Measurements from ENCODE around the gene ANKRD9. TPM values are rescaled to one million over a fixed set of nuclear protein-coding genes. Genes with fewer than 3 reads are reported as not detected.

ANKRD9 gene
- total and polyA plus RNA-seq, 2 of the 13 experiments (the other 11 are each of a cell fraction or from before 2014, with no cell fraction given), result 10.0 to 15.0 TPM

DNA sequence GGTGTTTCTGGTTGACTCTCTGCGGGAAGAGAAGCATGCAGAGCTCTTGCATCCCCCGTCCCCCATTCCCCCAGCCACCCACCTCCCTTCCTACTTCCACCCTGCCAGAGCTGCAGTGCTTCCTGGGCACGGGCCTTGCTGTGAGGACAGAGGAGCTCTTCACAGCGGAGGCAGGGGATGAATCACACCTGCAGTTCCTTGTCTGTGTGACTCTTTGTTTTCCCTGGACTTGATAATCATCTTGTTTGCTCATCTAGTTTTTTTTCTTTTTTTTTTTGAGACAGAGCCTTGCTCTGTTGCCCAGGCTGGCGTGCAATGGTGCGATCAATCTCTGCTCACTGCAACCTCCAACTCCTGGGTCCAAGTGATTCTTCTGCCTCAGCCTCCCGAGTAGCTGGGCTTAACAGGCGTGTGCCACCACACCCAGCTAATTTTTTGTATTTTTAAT is 27.8 kb downstream of the ANKRD9 start (continued):
- TF ChIP-seq, protein P1, sequence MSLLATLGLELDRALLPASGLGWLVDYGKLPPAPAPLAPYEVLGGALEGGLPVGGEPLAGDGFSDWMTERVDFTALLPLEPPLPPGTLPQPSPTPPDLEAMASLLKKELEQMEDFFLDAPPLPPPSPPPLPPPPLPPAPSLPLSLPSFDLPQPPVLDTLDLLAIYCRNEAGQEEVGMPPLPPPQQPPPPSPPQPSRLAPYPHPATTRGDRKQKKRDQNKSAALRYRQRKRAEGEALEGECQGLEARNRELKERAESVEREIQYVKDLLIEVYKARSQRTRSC (CRISPR knock-in tag; IDR thresholded peaks at IDR 0.05; ENCODE audit: low read depth), result no peak
- TF ChIP-seq, protein P2, sequence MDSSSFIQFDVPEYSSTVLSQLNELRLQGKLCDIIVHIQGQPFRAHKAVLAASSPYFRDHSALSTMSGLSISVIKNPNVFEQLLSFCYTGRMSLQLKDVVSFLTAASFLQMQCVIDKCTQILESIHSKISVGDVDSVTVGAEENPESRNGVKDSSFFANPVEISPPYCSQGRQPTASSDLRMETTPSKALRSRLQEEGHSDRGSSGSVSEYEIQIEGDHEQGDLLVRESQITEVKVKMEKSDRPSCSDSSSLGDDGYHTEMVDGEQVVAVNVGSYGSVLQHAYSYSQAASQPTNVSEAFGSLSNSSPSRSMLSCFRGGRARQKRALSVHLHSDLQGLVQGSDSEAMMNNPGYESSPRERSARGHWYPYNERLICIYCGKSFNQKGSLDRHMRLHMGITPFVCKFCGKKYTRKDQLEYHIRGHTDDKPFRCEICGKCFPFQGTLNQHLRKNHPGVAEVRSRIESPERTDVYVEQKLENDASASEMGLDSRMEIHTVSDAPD (CRISPR knock-in tag; IDR thresholded peaks at IDR 0.05), result no peak
- TF ChIP-seq ZBTB42 (CRISPR knock-in tag; IDR thresholded peaks at IDR 0.05), result no peak
- TF ChIP-seq, protein P3, sequence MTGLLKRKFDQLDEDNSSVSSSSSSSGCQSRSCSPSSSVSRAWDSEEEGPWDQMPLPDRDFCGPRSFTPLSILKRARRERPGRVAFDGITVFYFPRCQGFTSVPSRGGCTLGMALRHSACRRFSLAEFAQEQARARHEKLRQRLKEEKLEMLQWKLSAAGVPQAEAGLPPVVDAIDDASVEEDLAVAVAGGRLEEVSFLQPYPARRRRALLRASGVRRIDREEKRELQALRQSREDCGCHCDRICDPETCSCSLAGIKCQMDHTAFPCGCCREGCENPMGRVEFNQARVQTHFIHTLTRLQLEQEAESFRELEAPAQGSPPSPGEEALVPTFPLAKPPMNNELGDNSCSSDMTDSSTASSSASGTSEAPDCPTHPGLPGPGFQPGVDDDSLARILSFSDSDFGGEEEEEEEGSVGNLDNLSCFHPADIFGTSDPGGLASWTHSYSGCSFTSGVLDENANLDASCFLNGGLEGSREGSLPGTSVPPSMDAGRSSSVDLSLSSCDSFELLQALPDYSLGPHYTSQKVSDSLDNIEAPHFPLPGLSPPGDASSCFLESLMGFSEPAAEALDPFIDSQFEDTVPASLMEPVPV (CRISPR knock-in tag; IDR thresholded peaks at IDR 0.05), result no peak
- TF ChIP-seq KAT7 (CRISPR knock-in tag; IDR thresholded peaks at IDR 0.05; ENCODE audit: borderline replicate concordance), result no peak
- no peak for TF ChIP-seq ZNF441 (CRISPR knock-in tag; IDR thresholded peaks at IDR 0.05; ENCODE audit: borderline replicate concordance)
- TF ChIP-seq NCOA2 (CRISPR knock-in tag; IDR thresholded peaks at IDR 0.05), result no peak; the same call in 1 of the 2 replicates
- no peak for TF ChIP-seq ESRRA (CRISPR knock-in tag; IDR thresholded peaks at IDR 0.05; ENCODE audit: low read depth)
- TF ChIP-seq SMAD1 (CRISPR knock-in tag; IDR thresholded peaks at IDR 0.05; ENCODE audit: borderline replicate concordance, low read depth), result no peak
- peak; percentile 56 for TF ChIP-seq SAP130 (CRISPR knock-in tag; IDR thresholded peaks at IDR 0.05; ENCODE audit: low read depth)
- no peak for TF ChIP-seq KLF6 (CRISPR knock-in tag; IDR thresholded peaks at IDR 0.05)
- TF ChIP-seq, protein P4, sequence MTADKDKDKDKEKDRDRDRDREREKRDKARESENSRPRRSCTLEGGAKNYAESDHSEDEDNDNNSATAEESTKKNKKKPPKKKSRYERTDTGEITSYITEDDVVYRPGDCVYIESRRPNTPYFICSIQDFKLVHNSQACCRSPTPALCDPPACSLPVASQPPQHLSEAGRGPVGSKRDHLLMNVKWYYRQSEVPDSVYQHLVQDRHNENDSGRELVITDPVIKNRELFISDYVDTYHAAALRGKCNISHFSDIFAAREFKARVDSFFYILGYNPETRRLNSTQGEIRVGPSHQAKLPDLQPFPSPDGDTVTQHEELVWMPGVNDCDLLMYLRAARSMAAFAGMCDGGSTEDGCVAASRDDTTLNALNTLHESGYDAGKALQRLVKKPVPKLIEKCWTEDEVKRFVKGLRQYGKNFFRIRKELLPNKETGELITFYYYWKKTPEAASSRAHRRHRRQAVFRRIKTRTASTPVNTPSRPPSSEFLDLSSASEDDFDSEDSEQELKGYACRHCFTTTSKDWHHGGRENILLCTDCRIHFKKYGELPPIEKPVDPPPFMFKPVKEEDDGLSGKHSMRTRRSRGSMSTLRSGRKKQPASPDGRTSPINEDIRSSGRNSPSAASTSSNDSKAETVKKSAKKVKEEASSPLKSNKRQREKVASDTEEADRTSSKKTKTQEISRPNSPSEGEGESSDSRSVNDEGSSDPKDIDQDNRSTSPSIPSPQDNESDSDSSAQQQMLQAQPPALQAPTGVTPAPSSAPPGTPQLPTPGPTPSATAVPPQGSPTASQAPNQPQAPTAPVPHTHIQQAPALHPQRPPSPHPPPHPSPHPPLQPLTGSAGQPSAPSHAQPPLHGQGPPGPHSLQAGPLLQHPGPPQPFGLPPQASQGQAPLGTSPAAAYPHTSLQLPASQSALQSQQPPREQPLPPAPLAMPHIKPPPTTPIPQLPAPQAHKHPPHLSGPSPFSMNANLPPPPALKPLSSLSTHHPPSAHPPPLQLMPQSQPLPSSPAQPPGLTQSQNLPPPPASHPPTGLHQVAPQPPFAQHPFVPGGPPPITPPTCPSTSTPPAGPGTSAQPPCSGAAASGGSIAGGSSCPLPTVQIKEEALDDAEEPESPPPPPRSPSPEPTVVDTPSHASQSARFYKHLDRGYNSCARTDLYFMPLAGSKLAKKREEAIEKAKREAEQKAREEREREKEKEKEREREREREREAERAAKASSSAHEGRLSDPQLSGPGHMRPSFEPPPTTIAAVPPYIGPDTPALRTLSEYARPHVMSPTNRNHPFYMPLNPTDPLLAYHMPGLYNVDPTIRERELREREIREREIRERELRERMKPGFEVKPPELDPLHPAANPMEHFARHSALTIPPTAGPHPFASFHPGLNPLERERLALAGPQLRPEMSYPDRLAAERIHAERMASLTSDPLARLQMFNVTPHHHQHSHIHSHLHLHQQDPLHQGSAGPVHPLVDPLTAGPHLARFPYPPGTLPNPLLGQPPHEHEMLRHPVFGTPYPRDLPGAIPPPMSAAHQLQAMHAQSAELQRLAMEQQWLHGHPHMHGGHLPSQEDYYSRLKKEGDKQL (CRISPR knock-in tag; IDR thresholded peaks at IDR 0.05; ENCODE audit: low read depth), result 0 out of 2 replicates have a peak, but pooled peaks have one; percentile 31
- no peak for TF ChIP-seq CREB1 (IDR thresholded peaks at IDR 0.05)
- TF ChIP-seq CREB1 (CRISPR knock-in tag; IDR thresholded peaks at IDR 0.05), result no peak
- no peak for TF ChIP-seq ZNF772 (CRISPR knock-in tag; IDR thresholded peaks at IDR 0.05)
- no peak for TF ChIP-seq JUND (CRISPR knock-in tag; IDR thresholded peaks at IDR 0.05)
- TF ChIP-seq FOXA1 (IDR thresholded peaks at IDR 0.05), result no peak
- TF ChIP-seq FOXA1 (CRISPR knock-in tag; IDR thresholded peaks at IDR 0.05), result peak; percentile 72
- no peak for TF ChIP-seq ZNF260 (CRISPR knock-in tag; IDR thresholded peaks at IDR 0.05; ENCODE audit: borderline replicate concordance, low read depth)
- TF ChIP-seq ZNF572 (CRISPR knock-in tag; IDR thresholded peaks at IDR 0.05), result no peak
- TF ChIP-seq, protein P5, sequence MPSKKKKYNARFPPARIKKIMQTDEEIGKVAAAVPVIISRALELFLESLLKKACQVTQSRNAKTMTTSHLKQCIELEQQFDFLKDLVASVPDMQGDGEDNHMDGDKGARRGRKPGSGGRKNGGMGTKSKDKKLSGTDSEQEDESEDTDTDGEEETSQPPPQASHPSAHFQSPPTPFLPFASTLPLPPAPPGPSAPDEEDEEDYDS (CRISPR knock-in tag; IDR thresholded peaks at IDR 0.05), result no peak
- TF ChIP-seq ARID2 (CRISPR knock-in tag; IDR thresholded peaks at IDR 0.05; ENCODE audit: borderline replicate concordance), result no peak
- no peak for TF ChIP-seq ZNF564 (CRISPR knock-in tag; IDR thresholded peaks at IDR 0.05)
- no peak for TF ChIP-seq ZNF296 (CRISPR knock-in tag; conservative IDR thresholded peaks at IDR 0.05)
